GM10266 (cell line): ENCODE measurements around the gene CEP170.

Experiments
- DNase-seq: peaks from one replicate; pipeline ENCODE4 v3.0.0; 2012; ENCODE audit errors: extremely low spot score
- CTCF ChIP-seq: IDR thresholded peaks from 2 replicates; pipeline ENCODE4 v1.5.1; 2012; ENCODE audit warnings: mild to moderate bottlenecking, low read depth; ENCODE audit not compliant: control insufficient read depth, insufficient read depth; ENCODE audit errors: missing control alignments

The CEP170 gene

GRCh38 chr1:243236604-243237252 is 18.4 kb downstream of the CEP170 start:
- TF ChIP-seq CTCF, result no peak
- no peak for DNase-seq

DNA sequence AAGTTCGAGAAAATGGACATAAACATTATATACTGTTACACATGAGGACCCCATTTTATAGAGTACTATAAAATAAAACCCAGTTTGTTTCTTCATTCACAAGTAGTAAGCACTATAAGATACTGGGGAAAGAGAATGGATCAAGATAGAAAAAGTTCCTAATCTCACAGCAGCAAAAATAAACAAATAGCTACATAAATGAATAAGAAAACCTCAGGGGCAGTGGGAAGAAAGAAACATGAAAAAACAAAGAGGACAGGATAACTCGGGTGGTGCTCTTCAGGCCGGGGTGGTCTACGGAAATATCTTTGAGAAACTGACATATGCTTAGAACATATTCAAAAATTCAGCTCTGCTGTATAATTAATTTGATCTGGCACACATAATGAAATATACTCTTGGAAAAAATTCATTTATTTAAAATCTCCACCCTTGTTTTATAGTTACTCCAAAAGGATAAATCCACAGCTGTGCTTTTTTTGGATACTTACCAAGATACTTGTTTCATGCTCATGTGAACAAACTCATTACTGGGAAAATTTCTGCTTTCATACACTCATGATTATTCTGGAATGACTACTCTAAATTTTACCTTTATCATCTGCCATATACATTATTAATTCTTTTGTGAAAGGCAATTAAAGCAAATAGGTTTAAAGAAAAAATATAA is 20.0 kb downstream of the CEP170 start:
- TF ChIP-seq CTCF, result no peak
- no peak for DNase-seq

GRCh38 chr1:243233908-243234307 is 21.2 kb downstream of the CEP170 start:
- DNase-seq, result no peak
- no peak for TF ChIP-seq CTCF

- no peak for DNase-seq
- no peak for TF ChIP-seq CTCF
Observed at GRCh38 chr1:243230914-243231313, 24.2 kb downstream of the CEP170 start.

DNA sequence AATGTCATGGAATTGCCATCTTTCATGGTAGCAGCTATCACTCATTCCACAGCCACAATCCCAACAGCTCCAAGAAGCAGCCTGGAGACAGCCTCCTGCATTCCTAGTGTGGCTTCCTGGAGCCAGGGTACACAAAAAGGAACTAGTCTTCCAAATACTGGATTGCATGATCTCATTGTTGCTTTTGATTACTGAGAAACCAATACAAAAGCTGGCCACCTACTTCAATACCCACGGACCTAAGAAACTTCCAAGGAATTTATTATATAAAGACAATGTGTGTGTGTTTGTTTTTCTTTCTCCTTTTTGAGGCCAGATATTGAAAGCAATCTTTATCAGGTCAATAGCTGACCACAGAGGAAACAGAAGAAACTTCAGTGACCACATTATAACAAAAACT is 25.6 kb downstream of the CEP170 start:
- TF ChIP-seq CTCF, result no peak
- DNase-seq, result no peak

DNA sequence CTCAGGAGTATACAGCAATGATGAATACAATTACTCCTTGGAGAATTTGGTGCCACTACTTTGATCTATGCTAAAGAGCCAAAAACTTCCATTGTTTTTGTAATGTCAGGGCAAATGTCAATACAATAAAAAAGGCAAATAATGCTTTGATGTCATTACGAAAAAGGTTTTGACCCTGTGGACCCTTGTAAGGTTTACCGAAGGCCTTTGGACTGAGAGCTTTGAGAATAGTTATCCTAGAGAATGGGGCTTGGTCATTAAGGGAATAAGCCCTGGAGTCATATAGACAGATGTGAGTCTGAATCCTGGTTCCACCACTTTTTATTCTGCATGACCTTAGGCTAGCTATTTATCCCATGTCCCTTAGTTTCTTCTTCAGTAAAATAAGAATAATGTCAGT is 27.5 kb downstream of the CEP170 start:
- TF ChIP-seq CTCF, result no peak
- no peak for DNase-seq

GRCh38 chr1:243218059-243218458 is 37.0 kb downstream of the CEP170 start:
- no peak for DNase-seq
- no peak for TF ChIP-seq CTCF
